ENCODE results near the gene CCNL1.
"Not testable (repeated sequence)": the region's sequence is repeated elsewhere in the genome, so short reads cannot be mapped to it uniquely, and the experiment has no call there.

The CCNL1 gene

GRCh38 chr3:157103280-157103679 is 56.7 kb downstream of the CCNL1 start:
- no peak for DNase-seq (ENCODE audit: low spot score)

GRCh38 chr3:157102595-157102994 is 57.4 kb downstream of the CCNL1 start:
- not testable (repeated sequence) for DNase-seq (ENCODE audit: low spot score)

- no peak for DNase-seq (ENCODE audit: low spot score)
These were observed 57.8 kb downstream of the CCNL1 start for GRCh38 chr3:157102098-157102497.

DNA sequence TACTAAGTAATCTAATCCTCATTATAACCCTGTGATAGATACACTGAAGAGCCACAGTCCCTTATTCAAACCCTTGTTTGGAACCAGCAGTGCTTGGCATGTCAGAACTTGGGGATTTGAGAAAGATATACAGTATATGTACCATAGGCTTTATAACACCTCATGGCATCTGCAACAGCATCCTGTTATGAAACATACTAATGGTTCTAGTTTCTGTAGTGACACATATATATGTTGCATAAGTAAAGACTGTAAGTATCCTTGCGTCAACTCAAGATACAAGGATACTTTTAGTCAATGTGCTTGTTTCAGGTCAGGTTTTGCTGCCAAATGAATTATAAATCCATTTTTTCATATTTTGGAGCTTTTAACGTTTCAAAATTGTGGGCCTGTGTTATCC is 58.5 kb downstream of the CCNL1 start:
- DNase-seq (ENCODE audit: low spot score) = no peak

- DNase-seq (ENCODE audit: low spot score) = no peak
These were observed 59.1 kb downstream of the CCNL1 start for GRCh38 chr3:157100608-157101396.

DNA sequence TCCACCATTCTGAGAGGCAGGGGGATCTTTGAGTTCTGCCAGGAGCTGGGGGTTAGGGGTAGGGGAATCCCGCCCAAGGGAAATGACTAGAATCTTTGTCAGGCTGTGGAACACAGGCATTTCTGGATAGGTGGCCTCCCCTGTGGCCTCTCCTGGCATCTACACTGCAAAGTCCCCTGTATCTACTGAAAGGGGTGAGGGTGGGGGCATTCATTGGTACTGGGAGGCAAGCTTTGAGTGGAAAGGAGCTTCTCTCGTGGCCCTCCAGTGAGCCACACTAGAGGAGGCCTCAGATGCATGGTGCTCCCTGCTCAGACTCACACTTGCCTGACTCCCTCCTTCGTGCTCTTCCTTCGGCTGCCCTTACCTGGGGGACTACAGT is 59.9 kb downstream of the CCNL1 start:
- DNase-seq (ENCODE audit: low spot score) = no peak

DNA sequence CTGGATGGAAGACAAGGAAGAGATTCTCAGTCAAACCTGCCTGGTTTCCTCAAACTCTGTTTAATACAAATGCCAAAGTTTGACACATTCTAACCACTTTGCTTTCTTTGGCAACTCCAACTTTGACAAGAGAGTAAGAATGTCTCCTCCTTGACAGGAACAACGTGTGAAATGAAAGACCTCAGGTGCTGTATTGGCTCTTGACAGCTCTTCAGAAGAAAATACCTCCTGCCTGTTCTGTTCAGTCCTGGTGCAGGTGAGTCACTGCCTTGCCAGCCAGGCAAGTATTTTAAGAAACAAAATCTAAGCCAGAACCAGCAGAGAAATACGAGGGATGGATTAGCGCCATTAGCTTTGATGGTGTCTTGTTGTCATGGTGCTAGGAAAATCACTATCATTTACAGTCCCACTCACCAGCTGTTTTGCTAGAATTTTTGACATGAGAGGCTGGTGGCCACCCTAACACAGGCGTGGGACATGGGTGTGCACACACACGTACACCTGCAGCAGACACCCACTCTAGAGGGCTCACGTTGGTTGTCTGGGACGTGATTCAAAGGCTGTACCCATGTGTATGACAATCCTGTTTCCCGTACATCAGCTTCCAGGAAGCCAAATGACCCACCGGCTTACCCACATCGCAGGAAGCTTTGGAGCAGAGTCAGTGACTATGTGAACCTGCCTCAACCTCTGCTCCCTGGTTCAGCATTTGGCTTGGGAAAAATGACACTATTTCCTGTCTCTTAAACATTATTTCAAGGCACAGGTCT is 60.4 kb downstream of the CCNL1 start:
- no peak for DNase-seq (ENCODE audit: low spot score)

DNA sequence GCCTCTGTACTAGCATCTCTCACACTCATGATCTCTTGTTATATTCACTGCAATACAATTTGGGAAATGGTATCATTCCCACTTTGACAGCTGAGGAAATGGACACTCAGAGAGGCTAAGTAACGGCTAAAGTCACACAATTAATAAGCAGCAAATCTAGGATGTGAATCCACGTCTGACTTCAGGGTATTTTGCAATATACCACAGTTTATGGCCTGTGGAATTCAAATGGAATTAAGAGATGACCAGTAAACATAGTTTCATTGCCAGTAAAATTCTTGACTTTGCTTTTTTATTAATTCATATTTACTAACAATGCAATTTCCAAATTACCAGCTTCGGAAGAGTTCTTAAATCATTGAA is 61.1 kb downstream of the CCNL1 start:
- DNase-seq (ENCODE audit: low spot score) = no peak

- no peak for DNase-seq (ENCODE audit: low spot score)
These were observed 61.7 kb downstream of the CCNL1 start for GRCh38 chr3:157098121-157098822.
